Keratinocyte (primary cell): ENCODE data around the gene CCR6. TPM values are rescaled to one million over a fixed set of nuclear protein-coding genes. Genes with fewer than 3 reads are reported as not detected.

Experiments
- DNase-seq: peaks from one replicate; pipeline ENCODE4 v3.0.0-alpha.2; 2011; ENCODE audit warnings: low read depth, missing footprints, low spot score
- FAIRE-seq: peaks from 2 replicates; lab custom pipeline; 2011; peaks lifted over from hg19 to GRCh38; lab: Jason Lieb, UNC
- H2AFZ ChIP-seq: 2 replicates; pipeline ENCODE4 v1.6.0; 2012; ENCODE audit warnings: low read length, control low read depth, inconsistent platforms; ENCODE audit not compliant: control insufficient read depth
- H3K27ac ChIP-seq: 2 replicates; pipeline ENCODE4 v1.5.1; 2011; ENCODE audit warnings: low read length; ENCODE audit not compliant: control insufficient read depth, insufficient read depth
- H3K27me3 ChIP-seq: 3 replicates; pipeline ENCODE4 v1.6.0; 2011; ENCODE audit warnings: low read length; ENCODE audit not compliant: control insufficient read depth, insufficient read depth; ENCODE audit errors: extremely low read depth
- H3K36me3 ChIP-seq, 2 experiments: 2 replicates in 1 of 2; 3 replicates in 1 of 2; pipeline ENCODE4 v1.5.1; 2011; ENCODE audit warnings: low read length in 2 of 2, mild to moderate bottlenecking in 1 of 2; ENCODE audit not compliant: control insufficient read depth in 2 of 2, insufficient read depth in 2 of 2; ENCODE audit errors: extremely low read depth in 1 of 2
- H3K4me1 ChIP-seq: 3 replicates; pipeline ENCODE4 v1.5.1; 2011; ENCODE audit warnings: low read length; ENCODE audit not compliant: control insufficient read depth, insufficient read depth; ENCODE audit errors: extremely low read depth
- H3K4me2 ChIP-seq: 3 replicates; pipeline ENCODE4 v1.6.0; 2011; ENCODE audit warnings: low read depth, low read length; ENCODE audit not compliant: control insufficient read depth, insufficient read depth; ENCODE audit errors: extremely low read depth
- H3K4me3 ChIP-seq, 3 experiments: fragments of 200-600 bp in 1 of 3; sonication (generic) in 1 of 3; 2 replicates in 2 of 3; 3 replicates in 1 of 3; pipeline ENCODE4 v1.5.1; 2011 to 2016; ENCODE audit warnings: low read length in 3 of 3, mild to moderate bottlenecking in 3 of 3, control low read depth in 2 of 3, inconsistent platforms in 1 of 3, low read depth in 1 of 3, mixed read lengths in 1 of 3, mixed run types in 1 of 3, moderate library complexity in 1 of 3; ENCODE audit not compliant: control insufficient read depth in 2 of 3, insufficient read depth in 2 of 3; ENCODE audit errors: extremely low read depth in 1 of 3
- H3K79me2 ChIP-seq: 2 replicates; pipeline ENCODE4 v1.6.0; 2012; ENCODE audit warnings: low read length; ENCODE audit not compliant: control insufficient read depth, insufficient read depth
- H3K9ac ChIP-seq: 3 replicates; pipeline ENCODE4 v1.6.0; 2011; ENCODE audit warnings: low read length; ENCODE audit not compliant: control insufficient read depth, insufficient read depth; ENCODE audit errors: extremely low read depth
- H3K9me1 ChIP-seq: 3 replicates; pipeline ENCODE4 v1.6.0; 2011; ENCODE audit warnings: low read length; ENCODE audit not compliant: control insufficient read depth, insufficient read depth; ENCODE audit errors: extremely low read depth
- H3K9me3 ChIP-seq: 2 replicates; pipeline ENCODE4 v1.5.1; 2012; ENCODE audit warnings: low read depth, low read length; ENCODE audit not compliant: control insufficient read depth
- H4K20me1 ChIP-seq: 3 replicates; pipeline ENCODE4 v1.6.0; 2011; ENCODE audit warnings: low read length; ENCODE audit not compliant: control insufficient read depth, insufficient read depth; ENCODE audit errors: extremely low read depth
- EZH2 ChIP-seq: IDR thresholded peaks from one replicate; pipeline ENCODE4 v1.6.1; 2012; ENCODE audit warnings: inconsistent platforms, mild to moderate bottlenecking, low read length, moderate library complexity
- dilution Hi-C: fragments of 300-500 bp; cut with MboI; formaldehyde crosslinking; loops from one replicate; pipeline ENCODE4 v1.7.0; 2020; ENCODE audit warnings: low sequenced_read_pairs; ENCODE audit not compliant: extremely low pct_ligation_motif_present
- polyA plus RNA-seq, 5 experiments: library from polyadenylated mRNA; depleted of rRNA in 3 of 5; stranded (reverse) in 3 of 5; stranded (forward) in 1 of 5; unstranded in 1 of 5; fragments of >200 nt; gene quantifications; 1 replicate in 1 of 5; 2 replicates in 3 of 5; 3 replicates in 1 of 5; pipeline versions ENCODE4 v1.2.1 to v1.2.3, GENCODE V29; 2011 to 2012; ENCODE audit warnings: missing spikeins in 2 of 5, low read depth in 1 of 5, low replicate concordance in 1 of 5
- TF ChIP-seq, protein P1 (sequence below), 3 experiments: IDR thresholded peaks in 1 of 3; conservative IDR thresholded peaks in 1 of 3; optimal IDR thresholded peaks in 1 of 3; 2 replicates in 2 of 3; 3 replicates in 1 of 3; pipeline versions ENCODE3 to v1.5.1; 2011; ENCODE audit warnings: low read length in 3 of 3, mild to moderate bottlenecking in 3 of 3, moderate library complexity in 2 of 3, control low read depth in 1 of 3, inconsistent platforms in 1 of 3; ENCODE audit not compliant: insufficient read depth in 2 of 3; ENCODE audit errors: extremely low read depth in 1 of 3

Gene CCR6
- polyA plus RNA-seq, 1 donor (not counting 4 experiments of a cell fraction or from before 2014, with no cell fraction given), result not detected

DNA sequence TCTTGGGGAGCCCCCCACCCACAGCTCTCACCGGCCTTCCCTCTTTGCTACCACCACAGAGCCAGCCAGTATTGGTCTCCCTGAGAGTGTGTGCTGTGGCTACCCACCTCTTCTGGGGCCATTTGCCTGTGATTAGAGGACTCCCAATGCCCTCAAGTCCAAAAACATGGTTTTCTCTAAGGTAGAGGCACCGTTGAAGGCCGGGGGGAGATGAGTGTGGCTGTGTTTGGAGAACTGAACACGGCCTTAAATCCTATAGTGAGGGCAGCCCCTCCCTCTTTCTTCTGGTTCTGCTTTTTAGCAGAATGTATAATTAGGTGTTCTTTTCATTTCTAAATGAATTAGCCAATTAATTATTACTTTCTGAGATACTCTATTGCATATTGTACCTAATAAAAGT, 2.5 kb downstream of the CCR6 start:
- Histone ChIP-seq H3K27me3 (no peaks in the 10 kb centered on the region), H3K4me3 (no peak overlapping the region), H2AFZ (no peak overlapping the region), H3K9ac (no peak overlapping the region), H3K9me3 (no peaks in the 10 kb centered on the region), H3K36me3 (no peaks in the 10 kb centered on the region), H3K4me2 (no peak overlapping the region), H3K79me2 (no peaks in the 10 kb centered on the region), H4K20me1 (no peaks in the 10 kb centered on the region), H3K4me1 (no peaks in the 10 kb centered on the region), H3K9me1 (no peaks in the 10 kb centered on the region), H3K27ac (no peak overlapping the region)
- DNase-seq (no peak), FAIRE-seq (no peak)
- dilution Hi-C loops, result no loop called here
- TF ChIP-seq, protein P1, sequence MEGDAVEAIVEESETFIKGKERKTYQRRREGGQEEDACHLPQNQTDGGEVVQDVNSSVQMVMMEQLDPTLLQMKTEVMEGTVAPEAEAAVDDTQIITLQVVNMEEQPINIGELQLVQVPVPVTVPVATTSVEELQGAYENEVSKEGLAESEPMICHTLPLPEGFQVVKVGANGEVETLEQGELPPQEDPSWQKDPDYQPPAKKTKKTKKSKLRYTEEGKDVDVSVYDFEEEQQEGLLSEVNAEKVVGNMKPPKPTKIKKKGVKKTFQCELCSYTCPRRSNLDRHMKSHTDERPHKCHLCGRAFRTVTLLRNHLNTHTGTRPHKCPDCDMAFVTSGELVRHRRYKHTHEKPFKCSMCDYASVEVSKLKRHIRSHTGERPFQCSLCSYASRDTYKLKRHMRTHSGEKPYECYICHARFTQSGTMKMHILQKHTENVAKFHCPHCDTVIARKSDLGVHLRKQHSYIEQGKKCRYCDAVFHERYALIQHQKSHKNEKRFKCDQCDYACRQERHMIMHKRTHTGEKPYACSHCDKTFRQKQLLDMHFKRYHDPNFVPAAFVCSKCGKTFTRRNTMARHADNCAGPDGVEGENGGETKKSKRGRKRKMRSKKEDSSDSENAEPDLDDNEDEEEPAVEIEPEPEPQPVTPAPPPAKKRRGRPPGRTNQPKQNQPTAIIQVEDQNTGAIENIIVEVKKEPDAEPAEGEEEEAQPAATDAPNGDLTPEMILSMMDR (optimal IDR thresholded peaks at IDR 0.05 in 1 of 3, IDR thresholded peaks at IDR 0.05 in 1 of 3, conservative IDR thresholded peaks at IDR 0.05 in 1 of 3; ENCODE audit: extremely low read depth in 1 of 3, insufficient read depth in 2 of 3, low read length in 3 of 3), result no peak
- no peak for TF ChIP-seq EZH2

DNA sequence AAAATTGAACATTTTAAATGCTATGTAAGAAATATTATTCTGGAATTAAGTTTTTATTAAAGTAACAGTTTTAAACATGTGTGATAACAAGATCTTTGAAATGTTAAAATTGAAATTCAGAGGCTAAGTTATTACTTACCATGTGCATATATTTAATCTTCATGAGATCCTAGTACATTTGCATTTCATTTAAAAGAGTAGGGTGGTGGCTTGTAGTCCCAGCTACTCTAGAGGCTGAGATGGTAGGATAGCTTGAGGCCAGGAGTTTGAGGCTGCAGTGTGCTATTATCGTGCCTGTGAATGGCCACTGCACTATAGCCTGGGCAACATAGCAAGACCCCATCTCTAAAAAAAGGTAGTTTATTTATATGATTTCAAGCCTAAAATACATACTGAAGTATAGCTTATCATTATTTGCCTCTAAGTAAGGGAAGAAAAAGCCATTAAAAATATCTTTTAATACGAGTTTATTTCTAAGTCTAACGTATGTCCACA, 3.0 kb downstream of the CCR6 start:
- H3K27ac ChIP-seq, result no peak overlapping the region
- H3K9me1 ChIP-seq, result no peaks in the 10 kb centered on the region
- DNase-seq (no peak), FAIRE-seq (no peak)
- no peaks in the 10 kb centered on the region for H3K79me2 ChIP-seq
- no peak for TF ChIP-seq EZH2
- H3K4me1 ChIP-seq, result no peaks in the 10 kb centered on the region
- no peak overlapping the region for H2AFZ ChIP-seq
- no peak overlapping the region for H3K9ac ChIP-seq
- no peaks in the 10 kb centered on the region for H3K36me3 ChIP-seq
- H3K27me3 ChIP-seq, result no peaks in the 10 kb centered on the region
- H3K4me3 ChIP-seq, result no peak overlapping the region
- dilution Hi-C loops, result no loop called here
- H3K4me2 ChIP-seq, result no peak overlapping the region
- H3K9me3 ChIP-seq, result no peaks in the 10 kb centered on the region
- no peaks in the 10 kb centered on the region for H4K20me1 ChIP-seq
